NCI-H748 (cell line): ENCODE measurements around the gene EIF3D.

Source experiments
- DNase-seq: peaks from one replicate; lab custom pipeline; 2025; ENCODE audit not compliant: unreplicated experiment; lab: John Stamatoyannopoulos, UW

Gene EIF3D

GRCh38 chr22:36510384-36510783 is 18.6 kb downstream of the EIF3D start:
- DNase-seq = no peak

GRCh38 chr22:36507518-36508010 is 21.4 kb downstream of the EIF3D start:
- no peak for DNase-seq

GRCh38 chr22:36506637-36507517 is 22.1 kb downstream of the EIF3D start, which contains the start of gene FOXRED2:
TSS of gene FOXRED2 (minus strand) at chr22:36507040. CDS start at chr22:36506422, 618 bp downstream.
- peak; percentile 91 for DNase-seq

- DNase-seq = no peak
Observed at GRCh38 chr22:36505998-36506635, 22.8 kb downstream of the EIF3D start.

- DNase-seq = no peak
Observed at GRCh38 chr22:36497910-36498665, 30.9 kb downstream of the EIF3D start.

- no peak for DNase-seq
Observed at GRCh38 chr22:36493690-36494110, 35.3 kb downstream of the EIF3D start.

GRCh38 chr22:36492109-36492508 is 36.9 kb downstream of the EIF3D start:
- no peak for DNase-seq

GRCh38 chr22:36491155-36491554 is 37.8 kb downstream of the EIF3D start:
- no peak for DNase-seq

- peak; percentile 31 for DNase-seq
Observed at GRCh38 chr22:36486619-36487384, 42.2 kb downstream of the EIF3D start.

GRCh38 chr22:36481393-36482168 is 47.4 kb downstream of the EIF3D start, which contains the start of gene TXN2:
TSS of gene TXN2 (minus strand) at chr22:36481640. CDS start at chr22:36480837, 803 bp downstream.
- DNase-seq = peak; percentile 94

- no peak for DNase-seq
Observed at GRCh38 chr22:36480941-36481392, 48.0 kb downstream of the EIF3D start.

- DNase-seq = no peak
Observed at GRCh38 chr22:36478966-36479365, 50.0 kb downstream of the EIF3D start.

GRCh38 chr22:36475341-36475740 is 53.6 kb downstream of the EIF3D start:
- no peak for DNase-seq

GRCh38 chr22:36472689-36473088 is 56.3 kb downstream of the EIF3D start:
- no peak for DNase-seq

- DNase-seq = no peak
Observed at GRCh38 chr22:36471341-36471821, 57.6 kb downstream of the EIF3D start.

- no peak for DNase-seq
Observed at GRCh38 chr22:36470994-36471331, 58.0 kb downstream of the EIF3D start.

- DNase-seq = peak; percentile 65
Observed at GRCh38 chr22:36470162-36470993, 58.6 kb downstream of the EIF3D start.

GRCh38 chr22:36469094-36469710 is 59.8 kb downstream of the EIF3D start:
- no peak for DNase-seq
